Motor neuron (in vitro differentiated cells): Measurements from ENCODE around the gene PRKCB. TPM values are rescaled to one million over a fixed set of nuclear protein-coding genes. Genes with fewer than 3 reads are reported as not detected.
"Not testable (repeated sequence)": the region's sequence is repeated elsewhere in the genome, so short reads cannot be mapped to it uniquely, and the experiment has no call there.

Experiments
- ATAC-seq, 8 experiments: fragments of 200-7000 bp; cut with Tn5 transposase; replicated peaks in 6 of 8; 2 replicates each; pipeline ENCODE4 v1.8.0; 2021; ENCODE audit warnings: mild to moderate bottlenecking in 8 of 8, moderate library complexity in 8 of 8
- H3K27ac ChIP-seq, 2 donors: fragments of 250-450 bp; sonication (Bioruptor Pico); 2 replicates each; pipeline ENCODE4 v1.9.0; 2021; ENCODE audit warnings: antibody characterized with exemption in 2 of 2, mild to moderate bottlenecking in 2 of 2, moderate library complexity in 1 of 2
- H3K4me1 ChIP-seq, 2 donors: fragments of 250-450 bp; sonication (Bioruptor Pico); replicated peaks in 1 of 2; 2 replicates each; pipeline ENCODE4 v1.6.1; 2021; ENCODE audit warnings: antibody characterized with exemption in 2 of 2, mild to moderate bottlenecking in 2 of 2, moderate library complexity in 1 of 2
- H3K4me3 ChIP-seq, 5 donors: fragments of 250-450 bp; sonication (Bioruptor Pico); 2 replicates each; pipeline ENCODE4 v1.9.0; 2021; ENCODE audit warnings: antibody characterized with exemption in 5 of 5, mild to moderate bottlenecking in 5 of 5, moderate library complexity in 4 of 5
- WGBS, 10 experiments: fragments of 450-650 bp; shearing (Covaris generic); methylation state at CpG; one replicate each; pipeline ENCODE4 v1.0.0; 2022; 5-methylcytosine and 5-hydroxymethylcytosine counted together
- in situ Hi-C, 9 experiments: fragments of 400-800 bp; cut with MboI; loops; one replicate each; pipeline ENCODE4 v1.15.0; 2021; ENCODE audit warnings: low sequenced_read_pairs in 9 of 9, low pct_unique_long_range_greater_than_20kb in 2 of 9; ENCODE audit not compliant: unreplicated experiment in 9 of 9
- total RNA-seq, 8 experiments: library from RNA; unstranded; fragments of 300-600 nt; gene quantifications; 2 replicates each; pipeline versions ENCODE4 v1.2.3 to v1.2.4, GENCODE V29; 2022

Gene PRKCB
- total RNA-seq, 8 experiments from 2014 or later, result 0.10 to 21.0 (median 4.8) TPM

- 17 to 100% (median 70%) methylated on average over 1 to 4 of the region's 5 CpGs; no CpG with 5 or more reads in 4 of the 10 experiments for WGBS, 10 experiments
- in situ Hi-C loops, result no loop called here
- no peak overlapping the region for H3K4me3 ChIP-seq
- ATAC-seq, result no peak
- H3K4me1 ChIP-seq, result no peaks in the 10 kb centered on the region
- no peak overlapping the region for H3K27ac ChIP-seq
Measured at GRCh38 chr16:24141466-24141865, 305.7 kb downstream of the PRKCB start.

GRCh38 chr16:24141917-24142316 is 306.1 kb downstream of the PRKCB start:
- no peak overlapping the region for H3K4me3 ChIP-seq
- WGBS, 10 experiments, result 0 to 100% (median 85%) methylated on average over 1 to 2 of the region's 2 CpGs; no CpG with 5 or more reads in 2 of the 10 experiments
- no peaks in the 10 kb centered on the region for H3K4me1 ChIP-seq
- ATAC-seq, result no peak
- no peak overlapping the region for H3K27ac ChIP-seq
- in situ Hi-C loops, result no loop called here

GRCh38 chr16:24145927-24146326 is 310.1 kb downstream of the PRKCB start:
- Histone ChIP-seq H3K4me3 (no peak overlapping the region), H3K27ac (no peak overlapping the region), H3K4me1 (no peaks in the 10 kb centered on the region)
- in situ Hi-C loops, result no loop called here
- WGBS, 10 experiments, result 0 to 90% (median 56%) methylated on average over 1 to 3 of the region's 3 CpGs; no CpG with 5 or more reads in 4 of the 10 experiments
- ATAC-seq, result no peak

GRCh38 chr16:24146518-24146917 is 310.7 kb downstream of the PRKCB start:
- in situ Hi-C loops, result no loop called here
- peak in 1 of 8 experiments; percentile 56 for ATAC-seq
- H3K4me1 ChIP-seq, result no peaks in the 10 kb centered on the region
- H3K27ac ChIP-seq, result no peak overlapping the region
- H3K4me3 ChIP-seq, result no peak overlapping the region
- 0 to 86% (median 54%) methylated on average over 1 to 5 of the region's 7 CpGs; no CpG with 5 or more reads in 2 of the 10 experiments for WGBS, 10 experiments

GRCh38 chr16:24149102-24149501 is 313.3 kb downstream of the PRKCB start:
- H3K4me3 ChIP-seq, result no peak overlapping the region
- ATAC-seq, result no peak
- WGBS, 10 experiments, result 0 to 100% (median 69%) methylated on average over 2 to 3 of the region's 3 CpGs; no CpG with 5 or more reads in 1 of the 10 experiments
- H3K4me1 ChIP-seq, result no peaks in the 10 kb centered on the region
- H3K27ac ChIP-seq, result no peak overlapping the region
- in situ Hi-C loops, result no loop called here

- 0 to 100% (median 62%) methylated on average over 1 to 2 of the region's 2 CpGs; no CpG with 5 or more reads in 4 of the 10 experiments for WGBS, 10 experiments
- Histone ChIP-seq H3K4me3 (no peak overlapping the region), H3K4me1 (no peaks in the 10 kb centered on the region), H3K27ac (no peak overlapping the region)
- ATAC-seq, result no peak
- in situ Hi-C loops, result no loop called here
Measured at GRCh38 chr16:24150282-24150681, 314.5 kb downstream of the PRKCB start.

GRCh38 chr16:24151482-24151939 is 315.7 kb downstream of the PRKCB start:
- in situ Hi-C loops, result no loop called here

GRCh38 chr16:24152048-24152447 is 316.3 kb downstream of the PRKCB start:
- ATAC-seq, result not testable (repeated sequence)
- 7 to 100% (median 76%) methylated on average over 1 to 10 of the region's 10 CpGs; no CpG with 5 or more reads in 3 of the 10 experiments for WGBS, 10 experiments

More at GRCh38 chr16:24151482-24151939, 315.7 kb downstream of the PRKCB start:
- WGBS, 10 experiments, result 0 to 71% (median 53%) methylated on average over 1 to 5 of the region's 5 CpGs
- H3K27ac ChIP-seq, result no peak overlapping the region
- no peaks in the 10 kb centered on the region for H3K4me1 ChIP-seq
- no peak overlapping the region for H3K4me3 ChIP-seq
- no peak for ATAC-seq

GRCh38 chr16:24152826-24153225 is 317.0 kb downstream of the PRKCB start:
- no peak for ATAC-seq
- no peak overlapping the region for H3K4me3 ChIP-seq
- no peak overlapping the region for H3K27ac ChIP-seq
- in situ Hi-C loops, result no loop called here
- 0 to 100% (median 80%) methylated on average over 1 of the region's 1 CpG; no CpG with 5 or more reads in 5 of the 10 experiments for WGBS, 10 experiments
- no peaks in the 10 kb centered on the region for H3K4me1 ChIP-seq

More at GRCh38 chr16:24152048-24152447, 316.3 kb downstream of the PRKCB start:
- H3K4me3 ChIP-seq, H3K27ac ChIP-seq, in situ Hi-C loops, H3K4me1 ChIP-seq: not testable (repeated sequence)

GRCh38 chr16:24156777-24157176 is 321.0 kb downstream of the PRKCB start:
- no peak for ATAC-seq
- no peak overlapping the region for H3K4me3 ChIP-seq
- no peak overlapping the region for H3K27ac ChIP-seq
- WGBS, 10 experiments, result 0 to 100% (median 50%) methylated on average over 1 of the region's 1 CpG; no CpG with 5 or more reads in 3 of the 10 experiments
- in situ Hi-C loops, result no loop called here
- H3K4me1 ChIP-seq, result no peaks in the 10 kb centered on the region

- no peaks in the 10 kb centered on the region for H3K4me1 ChIP-seq
- H3K27ac ChIP-seq, result no peak overlapping the region
- 0 to 53% (median 24%) methylated on average over 1 to 3 of the region's 3 CpGs; no CpG with 5 or more reads in 5 of the 10 experiments for WGBS, 10 experiments
- H3K4me3 ChIP-seq, result no peak overlapping the region
- in situ Hi-C loops, result no loop called here
- ATAC-seq, result no peak
Measured at GRCh38 chr16:24163935-24164334, 328.2 kb downstream of the PRKCB start.

- no peaks in the 10 kb centered on the region for H3K4me1 ChIP-seq
- no peak overlapping the region for H3K4me3 ChIP-seq
- WGBS, 10 experiments, result 13 to 69% (median 49%) methylated on average over 3 to 8 of the region's 8 CpGs
- H3K27ac ChIP-seq, result no peak overlapping the region
- no peak for ATAC-seq
- in situ Hi-C loops, result no loop called here
Measured at GRCh38 chr16:24164416-24164815, 328.6 kb downstream of the PRKCB start.

GRCh38 chr16:24165273-24165672 is 329.5 kb downstream of the PRKCB start:
- no peak for ATAC-seq
- WGBS, 10 experiments, result 0 to 89% (median 57%) methylated on average over 1 to 3 of the region's 3 CpGs; no CpG with 5 or more reads in 2 of the 10 experiments
- Histone ChIP-seq H3K4me1 (no peaks in the 10 kb centered on the region), H3K4me3 (no peak overlapping the region), H3K27ac (no peak overlapping the region)
- in situ Hi-C loops, result no loop called here
